Endothelial cell of umbilical vein (primary cell): Measurements from ENCODE around the gene CARS1.

ENCODE experiments used
- EZH2 ChIP-seq: IDR thresholded peaks from 2 replicates; pipeline ENCODE4 v1.6.1; 2012; ENCODE audit warnings: borderline replicate concordance, low read depth, mild to moderate bottlenecking, moderate library complexity, low read length, inconsistent platforms; ENCODE audit not compliant: severe bottlenecking
- FOS ChIP-seq: IDR thresholded peaks from 2 replicates; pipeline ENCODE4 v1.6.1; 2011; ENCODE audit warnings: mild to moderate bottlenecking, low read length, moderate library complexity, borderline replicate concordance; ENCODE audit not compliant: insufficient read depth
- JUN ChIP-seq: IDR thresholded peaks from 2 replicates; pipeline ENCODE4 v1.6.1; 2011; ENCODE audit warnings: borderline replicate concordance, low read depth; ENCODE audit not compliant: insufficient read length, insufficient read depth
- MYC ChIP-seq: IDR thresholded peaks from one replicate; pipeline ENCODE4 v1.6.1; 2011; ENCODE audit warnings: mild to moderate bottlenecking, low read depth, low read length
- POLR2A ChIP-seq: IDR thresholded peaks from 2 replicates; pipeline ENCODE4 v1.6.1; 2012; ENCODE audit warnings: low read depth, mild to moderate bottlenecking, control low read depth, low read length
- TF ChIP-seq, protein P1 (sequence below), 2 donors: IDR thresholded peaks; 1 replicate in 1 of 2; 2 replicates in 1 of 2; pipeline ENCODE4 v1.5.1; 2011; ENCODE audit warnings: low read length in 2 of 2, mild to moderate bottlenecking in 2 of 2, moderate library complexity in 2 of 2, control low read depth in 1 of 2, inconsistent platforms in 1 of 2, low read depth in 1 of 2; ENCODE audit not compliant: insufficient read depth in 1 of 2; ENCODE audit errors: extremely low read depth in 1 of 2

DNA sequence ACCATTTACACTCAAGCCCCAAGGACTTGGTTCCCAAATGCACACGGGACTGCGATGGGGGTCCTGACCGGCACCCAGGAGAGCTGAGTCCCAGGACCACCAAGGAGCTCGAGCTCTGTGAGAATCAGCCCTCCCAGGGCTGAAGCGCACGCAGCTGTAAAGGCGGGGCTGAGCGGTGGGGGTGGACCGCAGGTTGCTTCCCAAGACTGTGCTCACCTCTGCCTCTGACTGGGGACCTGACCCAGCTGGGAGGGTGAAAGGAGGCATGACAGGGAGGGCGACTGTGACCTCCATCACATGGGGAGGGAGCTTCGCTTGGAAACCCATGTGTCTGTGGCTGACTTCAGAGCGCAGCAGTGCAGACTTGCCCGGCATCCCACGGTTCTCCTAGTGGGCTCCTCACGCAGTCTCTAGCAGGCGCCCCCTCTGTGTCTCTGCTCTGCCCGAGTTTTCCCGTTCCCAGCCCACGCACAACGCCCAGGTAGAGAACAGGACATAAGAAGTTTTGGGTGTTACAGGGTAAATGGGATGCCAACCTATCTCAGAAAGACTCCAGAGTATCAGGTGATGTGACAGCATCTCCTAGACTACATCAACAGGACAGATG lies 49.7 kb downstream of the CARS1 start:
- TF ChIP-seq, protein P1, sequence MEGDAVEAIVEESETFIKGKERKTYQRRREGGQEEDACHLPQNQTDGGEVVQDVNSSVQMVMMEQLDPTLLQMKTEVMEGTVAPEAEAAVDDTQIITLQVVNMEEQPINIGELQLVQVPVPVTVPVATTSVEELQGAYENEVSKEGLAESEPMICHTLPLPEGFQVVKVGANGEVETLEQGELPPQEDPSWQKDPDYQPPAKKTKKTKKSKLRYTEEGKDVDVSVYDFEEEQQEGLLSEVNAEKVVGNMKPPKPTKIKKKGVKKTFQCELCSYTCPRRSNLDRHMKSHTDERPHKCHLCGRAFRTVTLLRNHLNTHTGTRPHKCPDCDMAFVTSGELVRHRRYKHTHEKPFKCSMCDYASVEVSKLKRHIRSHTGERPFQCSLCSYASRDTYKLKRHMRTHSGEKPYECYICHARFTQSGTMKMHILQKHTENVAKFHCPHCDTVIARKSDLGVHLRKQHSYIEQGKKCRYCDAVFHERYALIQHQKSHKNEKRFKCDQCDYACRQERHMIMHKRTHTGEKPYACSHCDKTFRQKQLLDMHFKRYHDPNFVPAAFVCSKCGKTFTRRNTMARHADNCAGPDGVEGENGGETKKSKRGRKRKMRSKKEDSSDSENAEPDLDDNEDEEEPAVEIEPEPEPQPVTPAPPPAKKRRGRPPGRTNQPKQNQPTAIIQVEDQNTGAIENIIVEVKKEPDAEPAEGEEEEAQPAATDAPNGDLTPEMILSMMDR (IDR thresholded peaks at IDR 0.05; ENCODE audit: extremely low read depth in 1 of 2, insufficient read depth in 1 of 2, low read depth in 1 of 2, low read length in 2 of 2): no peak
- TF ChIP-seq FOS (no peak), POLR2A (no peak), JUN (no peak), EZH2 (no peak), MYC (no peak)
